T-helper 1 cell treated with Interleukin-12 subunit alpha and Interleukin-12 subunit beta and Interleukin-4 antibody, amounts not matched to agents 30 μg/mL and 1 μg/mL, for 36 hours (primary cell): ENCODE measurements around the gene CNFN.

Experiments
- H3K27ac Mint-ChIP-seq: one replicate; pipeline ENCODE4 v1.8.0; 2021; ENCODE audit warnings: mild to moderate bottlenecking, mixed read lengths
- H3K27me3 Mint-ChIP-seq: one replicate; pipeline ENCODE4 v1.8.0; 2021; ENCODE audit warnings: low read depth, mixed read lengths
- H3K36me3 Mint-ChIP-seq: one replicate; pipeline ENCODE4 v1.8.0; 2021; ENCODE audit warnings: low read depth, mixed read lengths
- H3K4me1 Mint-ChIP-seq: one replicate; pipeline ENCODE4 v1.8.0; 2021; ENCODE audit warnings: low read depth, mixed read lengths
- H3K4me3 Mint-ChIP-seq: one replicate; pipeline ENCODE4 v1.8.0; 2021; ENCODE audit warnings: mild to moderate bottlenecking, moderate library complexity, mixed read lengths
- H3K9me3 Mint-ChIP-seq: one replicate; pipeline ENCODE4 v1.8.0; 2021; ENCODE audit warnings: mixed read lengths

The CNFN gene

GRCh38 chr19:42374826-42375376 lies 15.2 kb downstream of the CNFN start:
- Mint-ChIP-seq H3K4me3 (no peak overlapping the region), H3K4me1 (no peaks in the 10 kb centered on the region), H3K36me3 (no peaks in the 10 kb centered on the region), H3K27me3 (no peaks in the 10 kb centered on the region), H3K9me3 (no peaks in the 10 kb centered on the region), H3K27ac (no peak overlapping the region)

GRCh38 chr19:42370626-42371175 lies 19.4 kb downstream of the CNFN start:
- H3K4me1 Mint-ChIP-seq: no peaks in the 10 kb centered on the region
- H3K4me3 Mint-ChIP-seq: no peak overlapping the region
- no peaks in the 10 kb centered on the region for H3K27me3 Mint-ChIP-seq
- H3K27ac Mint-ChIP-seq: no peak overlapping the region
- no peaks in the 10 kb centered on the region for H3K36me3 Mint-ChIP-seq
- H3K9me3 Mint-ChIP-seq: no peaks in the 10 kb centered on the region

- no peak overlapping the region for H3K4me3 Mint-ChIP-seq
- H3K36me3 Mint-ChIP-seq: no peaks in the 10 kb centered on the region
- H3K27ac Mint-ChIP-seq: no peak overlapping the region
- H3K9me3 Mint-ChIP-seq: no peaks in the 10 kb centered on the region
- no peaks in the 10 kb centered on the region for H3K4me1 Mint-ChIP-seq
- H3K27me3 Mint-ChIP-seq: no peaks in the 10 kb centered on the region
These were observed 20.0 kb downstream of the CNFN start for GRCh38 chr19:42370068-42370520.

DNA sequence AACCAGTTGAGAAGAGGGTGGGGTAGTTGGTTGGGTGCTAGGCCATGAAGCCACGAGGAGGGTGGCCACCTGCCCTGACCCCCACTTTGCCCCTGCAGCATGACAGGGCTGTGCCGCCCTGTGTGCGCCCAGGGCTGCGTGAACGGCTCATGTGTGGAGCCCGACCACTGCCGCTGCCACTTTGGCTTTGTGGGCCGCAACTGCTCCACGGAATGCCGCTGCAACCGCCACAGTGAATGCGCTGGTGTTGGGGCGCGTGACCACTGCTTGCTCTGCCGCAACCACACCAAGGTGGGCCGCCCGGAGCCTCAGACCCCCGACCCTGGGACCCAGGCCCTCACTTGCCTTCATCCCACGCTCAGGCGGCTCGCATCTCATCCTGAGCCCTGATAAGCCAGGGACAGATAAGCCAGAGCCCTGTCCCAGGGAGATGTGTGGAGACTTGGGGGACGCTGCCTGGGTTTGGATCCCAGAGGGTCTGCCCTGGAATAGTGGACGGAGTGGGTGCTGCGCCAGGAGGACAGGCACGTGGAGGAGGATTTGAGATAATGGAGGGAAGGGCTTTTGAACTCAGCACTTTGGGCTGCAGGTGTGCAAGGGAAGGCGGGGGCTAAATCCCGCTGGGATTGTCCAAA lies 20.5 kb downstream of the CNFN start:
- Mint-ChIP-seq H3K4me1 (no peaks in the 10 kb centered on the region), H3K9me3 (no peaks in the 10 kb centered on the region), H3K4me3 (no peak overlapping the region), H3K27me3 (no peaks in the 10 kb centered on the region), H3K36me3 (no peaks in the 10 kb centered on the region), H3K27ac (no peak overlapping the region)

GRCh38 chr19:42368765-42369164 lies 21.3 kb downstream of the CNFN start:
- Mint-ChIP-seq H3K4me3 (no peak overlapping the region), H3K9me3 (no peaks in the 10 kb centered on the region), H3K36me3 (peaks cover 6% of the 10 kb centered on the region), H3K4me1 (no peaks in the 10 kb centered on the region), H3K27ac (no peak overlapping the region), H3K27me3 (no peaks in the 10 kb centered on the region)

DNA sequence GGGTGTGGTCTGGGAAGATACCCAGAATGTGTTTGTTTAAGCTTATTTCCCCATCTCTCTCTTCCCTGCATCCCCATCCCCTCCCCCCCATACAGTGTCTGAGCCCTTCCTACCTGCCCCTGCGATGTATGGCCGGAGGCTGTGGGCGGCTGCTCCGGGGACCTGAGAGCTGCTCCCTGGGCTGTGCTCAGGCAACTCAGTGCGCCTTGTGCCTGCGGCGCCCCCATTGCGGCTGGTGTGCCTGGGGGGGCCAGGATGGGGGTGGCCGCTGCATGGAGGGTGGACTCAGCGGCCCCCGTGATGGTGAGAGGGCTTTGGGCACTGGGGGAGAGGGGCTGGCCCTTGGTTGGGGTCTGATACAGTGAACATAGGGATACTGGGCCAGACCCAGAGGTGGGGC lies 21.7 kb downstream of the CNFN start:
- H3K27me3 Mint-ChIP-seq: no peaks in the 10 kb centered on the region

DNA sequence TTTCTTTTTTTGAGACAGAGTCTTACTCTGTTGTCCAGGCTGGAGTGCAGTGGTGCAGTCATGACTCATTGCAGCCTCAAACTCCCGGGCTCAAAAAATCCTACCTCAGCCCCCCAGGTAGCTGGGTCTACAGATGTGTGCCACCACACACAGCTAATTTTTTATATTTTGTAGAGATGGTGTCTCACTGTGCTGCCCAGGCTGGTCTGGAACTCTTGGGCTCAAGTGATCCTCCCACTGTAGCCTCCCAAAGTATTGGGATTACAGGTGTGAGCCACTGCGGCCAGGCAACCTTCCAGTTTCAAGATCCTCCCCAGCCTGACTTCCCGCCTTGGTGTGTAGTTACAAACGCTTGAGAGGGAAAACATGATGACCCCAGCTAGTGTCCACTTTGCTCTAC lies 22.2 kb downstream of the CNFN start:
- H3K4me3 Mint-ChIP-seq: no peak overlapping the region
- no peaks in the 10 kb centered on the region for H3K4me1 Mint-ChIP-seq
- H3K9me3 Mint-ChIP-seq: no peaks in the 10 kb centered on the region
- no peaks in the 10 kb centered on the region for H3K27me3 Mint-ChIP-seq
- peaks cover 7% of the 10 kb centered on the region for H3K36me3 Mint-ChIP-seq
- H3K27ac Mint-ChIP-seq: no peak overlapping the region

More for the DNA sequence above, 21.7 kb downstream of the CNFN start:
- no peaks in the 10 kb centered on the region for H3K9me3 Mint-ChIP-seq
- peaks cover 7% of the 10 kb centered on the region for H3K36me3 Mint-ChIP-seq
- H3K27ac Mint-ChIP-seq: no peak overlapping the region
- no peak overlapping the region for H3K4me3 Mint-ChIP-seq
- H3K4me1 Mint-ChIP-seq: no peaks in the 10 kb centered on the region

DNA sequence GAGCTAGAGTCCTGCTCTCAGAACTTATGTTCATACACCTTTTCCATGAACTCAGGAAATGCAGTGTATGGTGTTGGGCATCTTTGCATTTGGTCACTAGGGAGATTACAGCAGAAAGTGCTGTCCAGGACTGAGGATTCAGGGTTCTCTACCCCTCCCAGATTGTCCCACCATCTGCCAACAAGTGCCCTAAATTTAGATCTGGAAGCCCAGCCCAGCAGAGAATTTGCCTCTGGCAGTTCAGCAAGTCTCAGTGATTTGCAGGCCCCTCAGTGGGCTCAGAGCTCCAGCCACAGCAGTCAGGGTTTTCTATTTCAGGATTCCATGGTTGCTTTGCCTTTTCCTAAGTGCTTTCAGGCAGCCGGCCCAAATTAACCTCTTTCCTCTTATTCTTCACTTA lies 23.4 kb downstream of the CNFN start:
- Mint-ChIP-seq H3K9me3 (no peaks in the 10 kb centered on the region), H3K4me1 (no peaks in the 10 kb centered on the region), H3K36me3 (peaks cover 7% of the 10 kb centered on the region), H3K4me3 (no peak overlapping the region), H3K27me3 (no peaks in the 10 kb centered on the region), H3K27ac (no peak overlapping the region)

- Mint-ChIP-seq H3K4me3 (no peak overlapping the region), H3K9me3 (no peaks in the 10 kb centered on the region), H3K27me3 (no peaks in the 10 kb centered on the region), H3K27ac (no peak overlapping the region), H3K4me1 (no peaks in the 10 kb centered on the region), H3K36me3 (peaks cover 7% of the 10 kb centered on the region)
These were observed 26.3 kb downstream of the CNFN start for GRCh38 chr19:42363614-42364346.

DNA sequence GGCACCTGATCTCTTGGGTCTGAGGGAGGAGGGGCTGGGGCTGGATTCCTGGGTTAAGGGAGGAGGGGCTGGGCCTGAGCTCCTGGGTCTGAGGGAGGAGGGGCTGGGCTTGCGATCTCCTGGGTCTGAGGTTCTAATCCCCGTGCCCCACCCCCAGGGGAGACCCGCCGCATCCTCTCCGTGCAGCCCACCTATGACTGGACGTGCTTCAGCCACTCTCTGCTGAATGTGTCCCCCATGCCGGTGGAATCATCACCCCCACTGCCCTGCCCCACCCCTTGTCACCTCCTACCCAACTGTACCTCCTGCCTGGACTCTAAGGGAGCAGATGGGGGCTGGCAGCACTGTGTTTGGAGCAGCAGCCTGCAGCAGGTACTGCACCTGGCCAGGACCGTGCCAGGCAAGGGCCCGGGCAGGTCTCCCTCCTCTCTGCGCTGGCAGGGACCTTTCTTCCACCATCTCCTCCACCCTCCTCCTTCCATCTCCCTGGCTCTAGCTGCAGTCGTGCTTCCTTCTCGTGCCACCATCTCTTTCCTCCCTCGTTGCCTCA lies 27.1 kb downstream of the CNFN start:
- Mint-ChIP-seq H3K4me3 (no peak overlapping the region), H3K27ac (no peak overlapping the region), H3K9me3 (no peaks in the 10 kb centered on the region), H3K4me1 (no peaks in the 10 kb centered on the region), H3K36me3 (peaks cover 7% of the 10 kb centered on the region), H3K27me3 (no peaks in the 10 kb centered on the region)

- Mint-ChIP-seq H3K9me3 (no peaks in the 10 kb centered on the region), H3K36me3 (peaks cover 7% of the 10 kb centered on the region), H3K4me1 (no peaks in the 10 kb centered on the region), H3K27me3 (no peaks in the 10 kb centered on the region), H3K27ac (no peak overlapping the region), H3K4me3 (no peak overlapping the region)
These were observed 27.8 kb downstream of the CNFN start for GRCh38 chr19:42362342-42362741.

- no peak overlapping the region for H3K27ac Mint-ChIP-seq
- H3K9me3 Mint-ChIP-seq: no peaks in the 10 kb centered on the region
- no peak overlapping the region for H3K4me3 Mint-ChIP-seq
- no peaks in the 10 kb centered on the region for H3K27me3 Mint-ChIP-seq
- H3K4me1 Mint-ChIP-seq: no peaks in the 10 kb centered on the region
- H3K36me3 Mint-ChIP-seq: peaks cover 7% of the 10 kb centered on the region
These were observed 28.6 kb downstream of the CNFN start for GRCh38 chr19:42361545-42361910.

DNA sequence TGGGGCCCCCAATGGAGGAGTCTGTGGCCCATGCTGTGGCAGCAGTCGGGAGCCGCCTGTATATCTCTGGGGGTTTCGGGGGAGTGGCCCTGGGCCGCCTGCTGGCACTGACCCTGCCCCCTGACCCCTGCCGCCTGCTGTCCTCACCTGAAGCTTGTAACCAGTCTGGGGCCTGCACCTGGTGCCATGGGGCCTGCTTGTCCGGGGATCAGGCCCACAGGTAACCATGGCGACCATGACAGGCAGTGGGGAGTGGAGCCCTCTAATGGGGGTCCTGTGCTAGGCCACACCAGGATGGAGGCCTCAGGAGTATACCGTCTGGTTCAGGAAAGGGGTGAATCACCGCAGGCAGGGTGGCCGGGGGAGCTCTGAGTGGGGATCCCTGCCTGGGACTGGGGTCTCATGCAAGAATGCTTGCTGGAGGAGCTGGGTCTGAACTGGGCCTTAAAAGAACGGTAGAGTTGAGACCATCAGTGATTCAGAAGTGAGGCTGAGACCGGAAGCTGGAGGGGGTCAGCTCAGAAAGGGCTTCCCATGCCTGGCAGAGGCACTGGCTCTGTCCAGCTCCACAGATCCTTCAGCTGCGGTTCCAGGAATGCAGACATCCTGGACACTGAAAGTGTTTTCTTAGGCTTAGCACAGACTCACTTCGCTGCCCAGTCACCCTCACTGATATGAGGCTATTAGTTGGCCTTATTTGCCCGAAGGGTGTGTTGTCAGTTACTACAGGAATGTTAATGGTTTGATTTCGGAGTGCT lies 29.1 kb downstream of the CNFN start:
- H3K36me3 Mint-ChIP-seq: peaks cover 7% of the 10 kb centered on the region
- no peak overlapping the region for H3K4me3 Mint-ChIP-seq
- H3K4me1 Mint-ChIP-seq: no peaks in the 10 kb centered on the region
- H3K27ac Mint-ChIP-seq: no peak overlapping the region
- no peaks in the 10 kb centered on the region for H3K9me3 Mint-ChIP-seq
- no peaks in the 10 kb centered on the region for H3K27me3 Mint-ChIP-seq

DNA sequence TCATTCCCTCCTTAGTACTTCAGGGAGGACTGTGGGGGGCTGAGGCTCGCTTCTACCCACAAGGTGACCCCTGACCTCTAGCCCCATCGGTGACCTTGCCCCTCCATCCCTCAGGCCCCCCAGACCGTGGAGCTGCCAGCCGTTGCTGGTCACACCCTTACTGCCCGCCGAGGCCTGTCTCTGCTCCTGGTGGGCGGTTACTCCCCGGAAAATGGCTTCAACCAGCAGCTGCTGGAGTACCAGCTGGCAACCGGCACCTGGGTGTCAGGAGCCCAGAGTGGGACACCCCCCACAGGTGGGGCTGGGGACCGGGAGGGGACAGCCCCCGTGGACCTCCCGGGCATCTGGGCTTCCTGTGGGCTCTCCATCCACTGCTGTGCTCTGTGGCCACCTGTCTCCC lies 32.8 kb downstream of the CNFN start:
- Mint-ChIP-seq H3K4me1 (peaks cover 2% of the 10 kb centered on the region), H3K9me3 (no peaks in the 10 kb centered on the region), H3K27me3 (no peaks in the 10 kb centered on the region), H3K4me3 (no peak overlapping the region), H3K27ac (no peak overlapping the region), H3K36me3 (no peaks in the 10 kb centered on the region)
